WTC11 (cell line): ENCODE measurements around the gene VWF.

Experiments
- ARID4B ChIP-seq: sonication (generic); formaldehyde crosslinking; IDR thresholded peaks from 2 replicates; pipeline ENCODE4 v1.8.0; 2023; ENCODE audit warnings: missing genetic modification reagents, mild to moderate bottlenecking, borderline replicate concordance
- ATF3 ChIP-seq: sonication (generic); formaldehyde crosslinking; conservative IDR thresholded peaks from 2 replicates; pipeline ENCODE4 v1.8.1; 2022; ENCODE audit warnings: mild to moderate bottlenecking, missing genetic modification reagents
- CBFB ChIP-seq: sonication (generic); formaldehyde crosslinking; IDR thresholded peaks from 2 replicates; pipeline ENCODE4 v1.8.1; 2022; ENCODE audit warnings: mild to moderate bottlenecking, low read depth, missing genetic modification reagents
- CTCF ChIP-seq: fragments of 200-600 bp; IDR thresholded peaks from 2 replicates; pipeline ENCODE4 v1.8.0; 2022; ENCODE audit warnings: antibody characterized with exemption
- MAX ChIP-seq: sonication (generic); formaldehyde crosslinking; IDR thresholded peaks from 2 replicates; pipeline ENCODE4 v1.8.0; 2022; ENCODE audit warnings: mild to moderate bottlenecking, missing genetic modification reagents
- RELA ChIP-seq: sonication (generic); formaldehyde crosslinking; IDR thresholded peaks from 2 replicates; pipeline ENCODE4 v1.8.1; 2022; ENCODE audit warnings: missing genetic modification reagents, mild to moderate bottlenecking, borderline replicate concordance
- TF ChIP-seq, protein P1 (sequence below): sonication (generic); formaldehyde crosslinking; IDR thresholded peaks from 2 replicates; pipeline ENCODE4 v1.8.0; 2022; ENCODE audit warnings: missing genetic modification reagents

- no peak for TF ChIP-seq CTCF
- no peak for TF ChIP-seq RELA (CRISPR knock-in tag)
- TF ChIP-seq, protein P1, sequence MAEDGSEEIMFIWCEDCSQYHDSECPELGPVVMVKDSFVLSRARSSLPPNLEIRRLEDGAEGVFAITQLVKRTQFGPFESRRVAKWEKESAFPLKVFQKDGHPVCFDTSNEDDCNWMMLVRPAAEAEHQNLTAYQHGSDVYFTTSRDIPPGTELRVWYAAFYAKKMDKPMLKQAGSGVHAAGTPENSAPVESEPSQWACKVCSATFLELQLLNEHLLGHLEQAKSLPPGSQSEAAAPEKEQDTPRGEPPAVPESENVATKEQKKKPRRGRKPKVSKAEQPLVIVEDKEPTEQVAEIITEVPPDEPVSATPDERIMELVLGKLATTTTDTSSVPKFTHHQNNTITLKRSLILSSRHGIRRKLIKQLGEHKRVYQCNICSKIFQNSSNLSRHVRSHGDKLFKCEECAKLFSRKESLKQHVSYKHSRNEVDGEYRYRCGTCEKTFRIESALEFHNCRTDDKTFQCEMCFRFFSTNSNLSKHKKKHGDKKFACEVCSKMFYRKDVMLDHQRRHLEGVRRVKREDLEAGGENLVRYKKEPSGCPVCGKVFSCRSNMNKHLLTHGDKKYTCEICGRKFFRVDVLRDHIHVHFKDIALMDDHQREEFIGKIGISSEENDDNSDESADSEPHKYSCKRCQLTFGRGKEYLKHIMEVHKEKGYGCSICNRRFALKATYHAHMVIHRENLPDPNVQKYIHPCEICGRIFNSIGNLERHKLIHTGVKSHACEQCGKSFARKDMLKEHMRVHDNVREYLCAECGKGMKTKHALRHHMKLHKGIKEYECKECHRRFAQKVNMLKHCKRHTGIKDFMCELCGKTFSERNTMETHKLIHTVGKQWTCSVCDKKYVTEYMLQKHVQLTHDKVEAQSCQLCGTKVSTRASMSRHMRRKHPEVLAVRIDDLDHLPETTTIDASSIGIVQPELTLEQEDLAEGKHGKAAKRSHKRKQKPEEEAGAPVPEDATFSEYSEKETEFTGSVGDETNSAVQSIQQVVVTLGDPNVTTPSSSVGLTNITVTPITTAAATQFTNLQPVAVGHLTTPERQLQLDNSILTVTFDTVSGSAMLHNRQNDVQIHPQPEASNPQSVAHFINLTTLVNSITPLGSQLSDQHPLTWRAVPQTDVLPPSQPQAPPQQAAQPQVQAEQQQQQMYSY (CRISPR knock-in tag) = no peak
- TF ChIP-seq CBFB (CRISPR knock-in tag) = no peak
- no peak for TF ChIP-seq MAX (CRISPR knock-in tag)
- TF ChIP-seq ARID4B (CRISPR knock-in tag) = no peak
- no peak for TF ChIP-seq ATF3
Observed at GRCh38 chr12:6018265-6018664, 106.2 kb downstream of the VWF start.
